Naive B cell (primary cell): ENCODE data around the gene ZNF324. TPM values are rescaled to one million over a fixed set of nuclear protein-coding genes. Genes with fewer than 3 reads are reported as not detected.
"Not testable (repeated sequence)": the region's sequence is repeated elsewhere in the genome, so short reads cannot be mapped to it uniquely, and the experiment has no call there.

Experiments used
- ATAC-seq, 2 donors: fragments of 150-1000 bp; cut with Tn5 transposase; 2 replicates each; pipeline ENCODE4 v1.10.0; 2021; ENCODE audit warnings: low read depth in 2 of 2, mild to moderate bottlenecking in 2 of 2, moderate library complexity in 2 of 2
- DNase-seq: peaks from one replicate; pipeline ENCODE4 v3.0.0; 2022
- H3K27ac Mint-ChIP-seq, 6 donors: one replicate each; pipeline ENCODE4 v1.8.0; 2020 to 2022; ENCODE audit warnings: mild to moderate bottlenecking in 6 of 6, mixed read lengths in 6 of 6, moderate library complexity in 5 of 6, inconsistent platforms in 2 of 6
- H3K27me3 Mint-ChIP-seq, 3 donors: one replicate each; pipeline ENCODE4 v1.8.0; 2021 to 2022; ENCODE audit warnings: mixed read lengths in 3 of 3, mild to moderate bottlenecking in 1 of 3
- H3K36me3 Mint-ChIP-seq, 2 donors: one replicate each; pipeline ENCODE4 v1.8.0; 2020 to 2022; ENCODE audit warnings: mixed read lengths in 2 of 2, inconsistent platforms in 1 of 2, mild to moderate bottlenecking in 1 of 2
- H3K4me1 Mint-ChIP-seq, 3 donors: one replicate each; pipeline ENCODE4 v1.8.0; 2020 to 2022; ENCODE audit warnings: mixed read lengths in 3 of 3, inconsistent platforms in 1 of 3, mild to moderate bottlenecking in 1 of 3, moderate library complexity in 1 of 3
- H3K4me3 Mint-ChIP-seq, 8 donors: one replicate each; pipeline ENCODE4 v1.8.0; 2020 to 2022; ENCODE audit warnings: mild to moderate bottlenecking in 8 of 8, mixed read lengths in 8 of 8, moderate library complexity in 8 of 8, inconsistent platforms in 2 of 8
- H3K9me3 Mint-ChIP-seq, 7 donors: one replicate each; pipeline ENCODE4 v1.8.0; 2020 to 2022; ENCODE audit warnings: mixed read lengths in 7 of 7, mild to moderate bottlenecking in 5 of 7, inconsistent platforms in 2 of 7, moderate library complexity in 1 of 7
- polyA plus RNA-seq, 6 donors: library from polyadenylated mRNA; unstranded; fragments of 300-500 nt; fragmentation: Illumina TruSeq; gene quantifications; one replicate each; pipeline ENCODE4 v1.2.3, GENCODE V29; 2021; ENCODE audit warnings: low read depth in 6 of 6

Gene ZNF324
- polyA plus RNA-seq, 6 donors from 2014 or later = 8.5 to 30.0 (median 14.4) TPM

DNA sequence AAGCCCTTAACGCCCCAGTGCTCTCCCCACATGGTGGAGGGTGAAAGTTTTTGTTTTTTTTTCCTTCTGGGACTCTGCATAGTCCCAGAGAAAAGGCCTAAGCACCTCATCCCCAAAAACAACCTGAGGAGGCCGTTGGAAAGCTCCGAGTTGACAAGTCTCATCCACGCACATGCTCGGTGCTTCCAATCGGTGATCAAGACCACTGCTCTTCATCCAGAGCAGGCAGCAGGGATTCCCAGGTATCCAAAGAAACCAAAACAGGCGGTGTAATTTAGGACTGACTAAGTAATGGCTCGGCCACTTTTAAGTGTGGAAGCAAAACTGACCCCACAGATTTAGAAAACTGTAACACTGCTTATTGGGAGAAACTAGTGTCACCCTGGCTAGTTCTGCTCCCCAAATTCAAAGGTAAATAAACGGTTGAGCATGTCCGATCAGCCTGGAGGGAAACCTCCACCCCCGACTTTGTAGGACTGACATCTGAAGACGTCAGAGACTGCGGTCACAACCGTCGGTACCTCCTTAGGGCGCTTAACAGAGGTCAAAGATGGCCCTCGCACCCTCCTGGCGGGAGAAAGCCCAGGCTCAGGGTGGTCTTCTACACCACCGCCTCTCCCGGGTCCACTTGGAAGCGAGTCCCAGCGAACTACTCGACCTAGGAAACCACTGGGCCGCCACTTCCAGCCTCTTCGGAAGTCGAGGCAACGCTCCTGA lies 8.3 kb downstream of the ZNF324 start:
- Mint-ChIP-seq H3K9me3 (no peaks in the 10 kb centered on the region), H3K4me3 (peak overlapping the region; percentile 83 to 98 (median 96)), H3K27me3 (no peaks in the 10 kb centered on the region), H3K36me3 (no peaks in the 10 kb centered on the region), H3K4me1 (peaks cover 10 to 32% (median 13%) of the 10 kb centered on the region in 3 donors), H3K27ac (peak overlapping the region; percentile 95 to 99 (median 98))
- DNase-seq (no peak), ATAC-seq (peak; percentile 18 to 32)

DNA sequence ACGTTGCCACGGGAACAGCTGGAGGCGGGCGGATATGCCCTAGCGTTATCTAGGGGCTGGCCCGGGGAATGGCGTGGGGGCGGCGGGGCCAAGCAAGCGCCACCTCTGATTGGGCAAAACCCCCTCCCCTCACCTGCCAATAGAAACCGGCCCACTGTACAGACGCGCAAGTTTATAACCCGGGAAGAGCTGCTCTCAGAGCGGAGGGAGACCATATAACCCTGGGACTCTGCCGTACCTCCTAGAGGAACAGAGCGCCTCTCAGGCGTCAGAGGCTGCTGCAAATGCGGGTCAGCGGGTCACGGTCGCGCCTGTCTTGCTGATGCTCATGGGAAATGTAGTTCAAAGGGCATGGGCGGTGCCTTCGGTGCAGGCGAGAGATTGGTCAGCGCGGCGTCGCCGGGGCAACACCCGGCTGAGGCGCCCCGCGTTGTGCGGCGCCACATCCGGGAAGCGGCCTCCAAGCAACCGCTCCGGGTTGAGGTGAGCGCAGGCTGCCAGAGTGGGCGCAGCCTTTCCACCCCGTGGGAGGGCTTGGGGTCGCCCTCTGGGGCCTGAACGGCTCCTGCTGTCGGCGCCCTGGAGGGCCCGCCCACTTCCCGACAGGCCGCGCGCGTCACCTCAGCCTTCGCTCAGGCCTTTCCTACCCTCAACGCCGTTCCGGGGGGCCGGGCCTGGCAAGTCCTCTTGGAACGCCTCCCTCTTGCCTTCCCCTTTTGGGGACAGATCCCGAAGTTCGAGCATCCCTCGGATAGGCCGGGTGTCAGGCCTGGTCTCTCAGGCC lies 9.0 kb downstream of the ZNF324 start, which contains the start of gene ZNF446:
Gene ZNF446 (plus strand): TSS at position 639 of the 784 bp plus-strand sequence. CDS start 867 bp downstream, outside the sequence.
- H3K4me3 Mint-ChIP-seq = peak within 1 kb of the TSS; percentile 83 to 98 (median 96)
- no peaks in the 10 kb centered on the region for H3K36me3 Mint-ChIP-seq
- peak; percentile 89 for ATAC-seq

DNA sequence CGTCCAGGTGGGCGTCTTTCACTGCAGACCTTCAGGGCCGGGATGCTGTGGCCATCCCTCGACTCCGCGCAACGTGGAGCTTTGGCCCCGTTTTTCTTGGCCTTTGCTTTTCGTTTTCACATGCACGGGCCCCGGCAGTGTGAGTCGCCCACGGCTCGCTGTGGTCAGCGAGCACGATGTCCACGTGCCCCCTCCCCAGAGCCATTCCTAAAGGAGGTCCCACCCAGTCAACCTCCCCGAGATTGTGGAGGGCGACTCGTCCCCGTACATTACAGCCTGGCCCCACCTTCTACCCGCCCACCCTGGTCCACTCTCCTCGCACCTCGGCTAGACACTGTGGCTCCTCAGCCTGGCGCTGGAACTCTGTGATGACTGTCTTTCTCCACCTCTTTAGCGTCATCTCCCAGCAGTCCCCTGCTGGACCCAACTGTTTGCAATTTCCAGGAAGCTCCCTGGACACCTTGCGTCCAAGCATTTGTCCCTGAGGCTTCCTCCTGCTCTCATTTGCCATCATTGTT lies 9.7 kb downstream of the ZNF324 start:
- DNase-seq (no peak), ATAC-seq (no peak)
- Mint-ChIP-seq H3K27me3 (no peaks in the 10 kb centered on the region), H3K4me3 (peak overlapping the region; percentile 83 to 98 (median 96)), H3K9me3 (no peaks in the 10 kb centered on the region), H3K4me1 (peaks cover 10 to 32% (median 13%) of the 10 kb centered on the region in 3 donors), H3K36me3 (no peaks in the 10 kb centered on the region), H3K27ac (peak overlapping the region; percentile 87 to 99 (median 94))

More for the DNA sequence above, 9.0 kb downstream of the ZNF324 start, which contains the start of gene ZNF446:
- peak within 1 kb of the TSS; percentile 95 to 99 (median 98) for H3K27ac Mint-ChIP-seq
- H3K27me3 Mint-ChIP-seq = no peaks in the 10 kb centered on the region
- DNase-seq = peak; percentile 96
- H3K9me3 Mint-ChIP-seq = no peaks in the 10 kb centered on the region
- H3K4me1 Mint-ChIP-seq = peaks cover 10 to 32% (median 13%) of the 10 kb centered on the region in 3 donors

DNA sequence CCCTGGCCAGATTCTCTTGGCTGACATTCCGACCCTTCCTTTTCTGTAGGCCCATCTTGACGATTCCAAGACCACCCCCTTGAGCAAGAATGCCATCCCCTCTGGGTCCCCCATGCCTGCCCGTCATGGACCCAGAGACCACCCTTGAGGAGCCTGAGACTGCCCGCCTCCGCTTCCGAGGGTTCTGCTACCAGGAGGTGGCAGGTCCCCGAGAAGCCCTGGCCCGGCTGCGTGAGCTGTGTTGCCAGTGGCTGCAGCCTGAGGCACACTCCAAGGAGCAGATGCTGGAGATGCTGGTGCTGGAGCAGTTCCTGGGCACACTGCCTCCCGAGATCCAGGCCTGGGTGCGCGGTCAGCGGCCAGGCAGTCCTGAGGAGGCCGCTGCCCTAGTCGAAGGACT lies 10.2 kb downstream of the ZNF324 start:
- Mint-ChIP-seq H3K27me3 (no peaks in the 10 kb centered on the region), H3K4me3 (peak overlapping the region; percentile 83 to 98 (median 96)), H3K27ac (peak overlapping the region; percentile 87 to 99 (median 94)), H3K9me3 (no peaks in the 10 kb centered on the region), H3K36me3 (no peaks in the 10 kb centered on the region), H3K4me1 (peaks cover 10 to 32% (median 13%) of the 10 kb centered on the region in 3 donors)
- no peak for ATAC-seq
- no peak for DNase-seq

DNA sequence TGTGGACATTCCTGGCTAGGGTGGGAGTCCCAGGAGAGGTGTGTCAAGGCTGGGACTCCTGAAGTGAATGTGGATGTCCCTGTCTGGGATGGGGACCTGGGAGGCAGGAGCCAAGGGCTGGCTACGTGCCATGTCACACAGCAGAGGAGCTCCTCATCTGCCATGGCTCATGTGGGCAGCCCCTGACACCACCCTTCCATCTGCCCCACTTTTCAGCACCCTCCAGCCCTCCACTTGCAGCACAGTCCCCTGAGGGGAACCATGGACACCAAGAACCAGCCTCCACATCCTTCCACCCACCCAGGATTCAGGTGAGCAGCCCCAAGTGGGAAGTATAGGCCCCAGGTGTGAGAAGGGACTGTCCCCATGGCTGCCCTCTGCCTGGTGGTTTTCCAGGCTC lies 11.0 kb downstream of the ZNF324 start:
- H3K4me1 Mint-ChIP-seq = peaks cover 10 to 32% (median 13%) of the 10 kb centered on the region in 3 donors
- no peaks in the 10 kb centered on the region for H3K27me3 Mint-ChIP-seq
- ATAC-seq (no peak), DNase-seq (no peak)
- no peaks in the 10 kb centered on the region for H3K36me3 Mint-ChIP-seq
- peak overlapping the region in 1 of 6 donors; percentile 80 for H3K27ac Mint-ChIP-seq
- H3K4me3 Mint-ChIP-seq = peak overlapping the region in 5 of 8 donors; percentile 19 to 88 (median 68)
- H3K9me3 Mint-ChIP-seq = no peaks in the 10 kb centered on the region

DNA sequence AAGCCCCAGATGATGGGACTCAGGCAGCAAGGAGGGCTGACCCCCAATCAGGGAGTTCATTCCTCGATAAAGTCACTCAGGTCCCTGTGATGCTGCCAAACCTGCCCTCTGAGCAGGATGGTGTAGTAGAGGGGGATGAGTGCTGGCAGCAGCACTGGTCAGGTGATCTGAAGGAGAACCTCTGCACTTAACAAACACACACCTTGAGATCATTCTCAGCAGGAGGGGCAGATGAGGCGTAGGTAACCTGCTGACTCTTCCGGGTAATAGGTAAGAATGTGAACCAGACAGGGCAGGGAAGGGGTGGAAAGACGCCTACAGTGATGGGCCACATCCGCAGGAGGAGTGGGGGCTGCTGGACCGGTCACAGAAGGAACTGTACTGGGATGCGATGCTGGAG lies 12.4 kb downstream of the ZNF324 start:
- Mint-ChIP-seq H3K27ac (no peak overlapping the region), H3K4me1 (peaks cover 10 to 28% (median 13%) of the 10 kb centered on the region in 3 donors), H3K4me3 (peak overlapping the region in 1 of 8 donors; percentile 33), H3K36me3 (no peaks in the 10 kb centered on the region), H3K9me3 (no peaks in the 10 kb centered on the region), H3K27me3 (no peaks in the 10 kb centered on the region)
- DNase-seq = no peak
- ATAC-seq = no peak

DNA sequence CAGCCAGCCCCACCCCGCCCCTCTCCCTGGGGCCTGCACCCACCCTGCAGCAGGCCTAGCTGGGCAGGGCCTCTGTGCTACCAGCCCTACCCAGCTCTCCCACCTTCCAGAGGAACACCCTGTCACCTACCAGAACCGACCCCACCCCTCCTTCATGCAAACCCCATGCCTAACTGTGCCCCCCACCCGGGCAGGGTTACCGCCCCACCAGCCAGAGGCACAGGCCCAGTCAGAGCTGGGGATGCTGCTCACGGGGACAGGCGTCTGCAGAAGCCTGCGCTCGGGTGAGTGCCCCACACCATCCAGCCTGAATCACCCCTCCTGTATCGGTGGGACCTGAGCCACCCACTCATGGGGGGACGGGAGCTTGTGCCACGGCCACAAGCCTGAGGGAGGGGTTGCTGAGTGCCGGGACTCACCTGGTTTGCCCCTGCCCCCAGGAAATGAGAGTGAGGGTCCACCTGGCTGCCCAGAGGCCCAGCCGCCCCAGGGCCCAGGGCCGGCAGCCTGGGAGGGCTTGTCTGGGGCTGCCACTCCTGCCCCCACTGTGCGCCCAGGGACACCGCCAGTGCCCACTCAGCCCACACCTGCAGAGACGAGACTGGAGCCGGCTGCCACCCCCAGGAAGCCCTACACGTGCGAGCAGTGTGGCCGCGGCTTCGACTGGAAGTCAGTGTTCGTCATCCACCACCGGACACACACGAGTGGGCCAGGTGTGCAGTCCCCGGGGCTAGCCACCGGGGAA lies 13.0 kb downstream of the ZNF324 start:
- no peaks in the 10 kb centered on the region for H3K36me3 Mint-ChIP-seq
- no peak overlapping the region for H3K27ac Mint-ChIP-seq
- H3K4me3 Mint-ChIP-seq = no peak overlapping the region
- H3K9me3 Mint-ChIP-seq = no peaks in the 10 kb centered on the region
- peaks cover 10 to 22% (median 13%) of the 10 kb centered on the region in 3 donors for H3K4me1 Mint-ChIP-seq
- H3K27me3 Mint-ChIP-seq = no peaks in the 10 kb centered on the region
- DNase-seq (no peak), ATAC-seq (no peak)

DNA sequence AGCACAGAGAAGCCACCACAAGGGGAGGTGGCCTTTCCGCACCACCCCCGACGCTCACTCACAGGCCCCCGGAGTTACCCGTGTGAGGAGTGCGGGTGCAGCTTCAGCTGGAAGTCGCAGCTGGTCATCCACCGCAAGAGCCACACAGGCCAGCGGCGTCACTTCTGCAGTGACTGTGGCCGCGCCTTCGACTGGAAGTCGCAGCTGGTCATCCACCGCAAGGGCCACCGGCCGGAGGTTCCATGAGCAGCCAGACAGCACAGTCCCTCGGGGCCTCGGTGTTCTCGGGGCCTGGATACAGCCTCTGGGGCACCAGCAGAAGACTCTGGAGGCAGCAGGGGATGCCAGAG lies 13.6 kb downstream of the ZNF324 start:
- no peaks in the 10 kb centered on the region for H3K36me3 Mint-ChIP-seq
- DNase-seq (no peak), ATAC-seq (no peak)
- no peaks in the 10 kb centered on the region for H3K9me3 Mint-ChIP-seq
- H3K4me3 Mint-ChIP-seq = no peak overlapping the region
- no peak overlapping the region for H3K27ac Mint-ChIP-seq
- H3K4me1 Mint-ChIP-seq = peaks cover 10 to 17% (median 13%) of the 10 kb centered on the region in 3 donors
- H3K27me3 Mint-ChIP-seq = no peaks in the 10 kb centered on the region

DNA sequence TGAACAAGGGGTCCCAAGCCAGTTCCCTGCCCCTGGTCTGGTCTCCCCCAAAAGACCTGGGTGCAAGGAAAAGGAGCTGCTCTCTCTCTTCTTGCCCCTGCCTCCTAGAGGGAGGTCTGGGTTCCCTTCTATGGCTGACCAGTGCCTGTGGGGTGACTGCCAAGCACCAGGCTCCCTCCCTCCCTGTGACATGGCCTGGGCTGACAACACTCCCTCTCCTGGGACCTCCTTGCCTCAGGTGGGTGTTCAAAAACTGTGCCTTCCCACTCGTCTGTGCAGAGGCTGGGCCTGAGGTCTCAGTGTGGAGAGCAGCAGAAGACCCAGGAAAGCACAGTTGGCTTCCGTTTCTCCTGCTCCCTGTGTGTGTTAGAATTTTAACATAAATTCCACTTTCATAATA lies 14.0 kb downstream of the ZNF324 start:
- no peak for DNase-seq
- H3K9me3 Mint-ChIP-seq = no peaks in the 10 kb centered on the region
- ATAC-seq = no peak
- no peaks in the 10 kb centered on the region for H3K36me3 Mint-ChIP-seq
- no peak overlapping the region for H3K27ac Mint-ChIP-seq
- H3K4me3 Mint-ChIP-seq = no peak overlapping the region
- peaks cover 10 to 13% (median 13%) of the 10 kb centered on the region in 3 donors for H3K4me1 Mint-ChIP-seq
- no peaks in the 10 kb centered on the region for H3K27me3 Mint-ChIP-seq

DNA sequence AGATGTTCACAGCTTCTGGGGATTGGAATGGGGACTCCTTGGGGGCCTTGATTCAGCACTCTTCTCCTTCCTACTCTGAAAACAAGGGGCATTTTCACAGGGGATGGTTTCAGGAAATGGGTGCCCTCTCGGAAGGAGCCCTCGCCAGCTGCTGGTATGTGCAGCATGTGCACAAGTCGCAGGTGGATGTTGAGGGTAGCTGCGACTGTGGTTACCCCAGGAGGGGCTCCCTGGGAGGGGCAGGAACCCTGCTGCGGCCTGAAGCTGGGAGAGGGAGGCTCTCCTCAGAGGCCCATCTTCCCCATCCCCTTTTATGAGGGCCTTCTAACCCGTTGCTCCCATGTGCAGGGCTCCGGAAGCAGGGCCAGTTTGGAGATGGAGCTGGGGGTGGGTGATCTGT lies 15.5 kb downstream of the ZNF324 start:
- Mint-ChIP-seq H3K9me3 (no peaks in the 10 kb centered on the region), H3K27me3 (no peaks in the 10 kb centered on the region), H3K27ac (peak overlapping the region in 1 of 6 donors; percentile 74), H3K4me1 (peaks cover 3 to 4% (median 4%) of the 10 kb centered on the region in 3 donors), H3K4me3 (no peak overlapping the region), H3K36me3 (no peaks in the 10 kb centered on the region)
- ATAC-seq (no peak), DNase-seq (no peak)

DNA sequence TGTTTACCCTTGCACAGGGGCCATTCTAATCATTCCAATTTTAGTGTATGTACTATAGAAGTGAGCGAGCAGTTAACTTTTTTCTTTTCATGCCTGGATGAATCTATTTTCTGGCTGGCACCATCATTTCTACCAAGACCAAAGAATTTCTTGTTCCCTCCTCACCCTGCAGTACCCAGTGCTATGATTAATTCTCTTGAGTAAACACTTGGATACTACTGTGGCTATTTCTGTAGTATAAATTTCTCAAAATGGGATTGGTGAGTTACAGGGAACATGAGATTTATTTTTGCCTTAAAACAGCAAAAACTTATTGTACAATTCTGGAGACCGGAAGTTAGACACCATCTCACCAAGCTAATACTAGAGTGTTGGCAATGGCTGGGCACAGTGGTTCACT lies 16.9 kb downstream of the ZNF324 start:
- Mint-ChIP-seq H3K27me3 (no peaks in the 10 kb centered on the region), H3K4me3 (no peak overlapping the region), H3K4me1 (peaks cover 0 to 4% (median 0%) of the 10 kb centered on the region in 3 donors), H3K9me3 (no peaks in the 10 kb centered on the region), H3K27ac (no peak overlapping the region), H3K36me3 (no peaks in the 10 kb centered on the region)
- no peak for DNase-seq
- no peak for ATAC-seq

DNA sequence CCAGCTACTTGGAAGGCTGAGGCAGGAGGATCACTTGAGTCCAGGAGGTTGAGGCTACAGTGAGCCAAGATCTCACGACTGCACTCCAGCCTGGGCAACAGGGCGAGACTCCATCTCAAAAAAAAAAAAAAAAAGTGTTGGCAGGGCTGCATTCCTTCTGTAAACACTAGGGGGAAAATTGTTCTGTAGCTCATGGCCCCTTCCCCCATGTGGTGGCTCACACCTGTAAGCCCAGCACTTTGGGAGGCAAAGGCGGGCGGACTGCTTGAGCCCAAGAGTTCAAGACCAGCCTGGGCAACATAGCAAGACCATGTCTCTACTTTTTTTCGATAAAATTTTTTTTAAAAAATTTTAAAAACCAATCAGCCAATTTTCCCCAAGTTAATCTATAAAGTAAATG lies 17.5 kb downstream of the ZNF324 start:
- H3K36me3 Mint-ChIP-seq, H3K27me3 Mint-ChIP-seq: not testable (repeated sequence)

DNA sequence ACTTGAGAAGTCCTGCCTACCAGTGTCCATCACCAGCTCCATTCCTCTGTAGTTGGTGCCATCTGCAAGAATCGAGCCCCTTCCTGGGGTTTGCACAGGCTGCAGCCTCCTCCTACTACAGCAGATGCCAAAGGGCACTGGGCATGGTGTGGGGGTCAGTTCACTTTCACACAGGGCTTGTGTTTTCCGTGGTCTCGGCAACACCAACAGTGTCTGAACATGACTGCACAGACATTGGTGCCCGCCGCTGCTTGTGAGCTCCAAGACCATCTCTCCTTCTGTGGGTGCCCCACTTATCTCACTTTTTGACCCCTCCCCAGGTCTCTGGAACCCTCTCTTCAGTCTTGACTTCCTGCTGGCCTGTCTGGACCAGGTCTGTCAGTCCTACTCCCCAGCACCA lies 24.5 kb downstream of the ZNF324 start:
- H3K27me3 Mint-ChIP-seq = no peaks in the 10 kb centered on the region
- DNase-seq (no peak), ATAC-seq (no peak)
- no peak overlapping the region for H3K4me3 Mint-ChIP-seq
- no peaks in the 10 kb centered on the region for H3K4me1 Mint-ChIP-seq
- peak overlapping the region in 1 of 6 donors; percentile 62 for H3K27ac Mint-ChIP-seq
- H3K9me3 Mint-ChIP-seq = peaks cover 0 to 2% (median 0%) of the 10 kb centered on the region in 7 donors
- no peaks in the 10 kb centered on the region for H3K36me3 Mint-ChIP-seq

More for the DNA sequence above, 17.5 kb downstream of the ZNF324 start:
- not testable (repeated sequence) for H3K4me1 Mint-ChIP-seq, DNase-seq, H3K27ac Mint-ChIP-seq, ATAC-seq, H3K9me3 Mint-ChIP-seq
- H3K4me3 Mint-ChIP-seq = peak overlapping the region in 1 of 8 donors; percentile 72
